Vagina (tissue), 2 donors: Measurements from ENCODE around the gene MAN1A1. TPM values are rescaled to one million over a fixed set of nuclear protein-coding genes. Genes with fewer than 3 reads are reported as not detected.
A peak's percentile ranks its signal among the peaks of the same experiment; 100 is the strongest.

Experiments
- DNase-seq, 2 donors: peaks; one replicate each; pipeline ENCODE4 v3.0.0-alpha.2; 2017; ENCODE audit errors: extremely low spot score in 2 of 2
- H3K27ac ChIP-seq: fragments of 200-600 bp; sonication (generic); one replicate; pipeline ENCODE4 v1.5.1; 2019
- H3K27me3 ChIP-seq: fragments of 200-600 bp; sonication (generic); one replicate; pipeline ENCODE4 v1.5.1; 2019
- H3K36me3 ChIP-seq, 2 donors: fragments of 200-600 bp; sonication (generic); one replicate each; pipeline ENCODE4 v1.5.1; 2017 to 2019
- H3K4me1 ChIP-seq: fragments of 200-600 bp; sonication (generic); one replicate; pipeline ENCODE4 v1.5.1; 2019
- H3K4me3 ChIP-seq, 2 donors: fragments of 200-600 bp; sonication (generic); 1 replicate in 1 of 2; 2 replicates in 1 of 2; pipeline ENCODE4 v1.5.1; 2016 to 2019
- H3K9me3 ChIP-seq: fragments of 200-600 bp; sonication (generic); one replicate; pipeline ENCODE4 v1.5.1; 2019
- POLR2A ChIP-seq, 2 donors: fragments of 450-650 bp; IDR thresholded peaks; one replicate each; pipeline ENCODE4 v1.6.1; 2017; ENCODE audit warnings: antibody characterized with exemption in 2 of 2, mild to moderate bottlenecking in 2 of 2, moderate library complexity in 2 of 2
- POLR2AphosphoS5 ChIP-seq, 2 donors: sonication (generic); formaldehyde crosslinking; IDR thresholded peaks; one replicate each; pipeline ENCODE4 v1.9.0; 2017; ENCODE audit warnings: antibody characterized with exemption in 2 of 2, mild to moderate bottlenecking in 2 of 2, low read depth in 1 of 2; ENCODE audit not compliant: insufficient read depth in 1 of 2
- intact Hi-C: fragments of 100-400 bp; cut with DNase I; formaldehyde crosslinking; loops from one replicate; pipeline ENCODE4 v1.15.1; 2023
- total RNA-seq: library from RNA; depleted of rRNA; stranded (reverse); fragments of >200 nt; gene quantifications from one replicate; pipeline ENCODE4 v1.2.3, GENCODE V29; 2016
- TF ChIP-seq, protein P1 (sequence below), 3 experiments: fragments of 450-650 bp in 2 of 3; fragments of 200-600 bp in 1 of 3; sonication (generic) in 1 of 3; IDR thresholded peaks; one replicate each; pipeline ENCODE4 v1.5.1; 2017 to 2019; ENCODE audit warnings: antibody characterized with exemption in 3 of 3, mild to moderate bottlenecking in 2 of 3, moderate library complexity in 2 of 3

Gene MAN1A1
- total RNA-seq, 1 donor from 2014 or later, result 71.2 TPM

GRCh38 chr6:119262612-119263011 lies 86.9 kb downstream of the MAN1A1 start:
- intact Hi-C loops, result no loop called here
- H3K27me3 ChIP-seq, result no peaks in the 10 kb centered on the region
- no peaks in the 10 kb centered on the region for H3K36me3 ChIP-seq
- H3K27ac ChIP-seq, result no peak overlapping the region
- H3K4me1 ChIP-seq, result peaks cover 6% of the 10 kb centered on the region
- H3K9me3 ChIP-seq, result no peaks in the 10 kb centered on the region
- no peak overlapping the region for H3K4me3 ChIP-seq
- no peak for DNase-seq
- no peak for TF ChIP-seq POLR2A (IDR thresholded peaks at IDR 0.05)
- TF ChIP-seq, protein P1, sequence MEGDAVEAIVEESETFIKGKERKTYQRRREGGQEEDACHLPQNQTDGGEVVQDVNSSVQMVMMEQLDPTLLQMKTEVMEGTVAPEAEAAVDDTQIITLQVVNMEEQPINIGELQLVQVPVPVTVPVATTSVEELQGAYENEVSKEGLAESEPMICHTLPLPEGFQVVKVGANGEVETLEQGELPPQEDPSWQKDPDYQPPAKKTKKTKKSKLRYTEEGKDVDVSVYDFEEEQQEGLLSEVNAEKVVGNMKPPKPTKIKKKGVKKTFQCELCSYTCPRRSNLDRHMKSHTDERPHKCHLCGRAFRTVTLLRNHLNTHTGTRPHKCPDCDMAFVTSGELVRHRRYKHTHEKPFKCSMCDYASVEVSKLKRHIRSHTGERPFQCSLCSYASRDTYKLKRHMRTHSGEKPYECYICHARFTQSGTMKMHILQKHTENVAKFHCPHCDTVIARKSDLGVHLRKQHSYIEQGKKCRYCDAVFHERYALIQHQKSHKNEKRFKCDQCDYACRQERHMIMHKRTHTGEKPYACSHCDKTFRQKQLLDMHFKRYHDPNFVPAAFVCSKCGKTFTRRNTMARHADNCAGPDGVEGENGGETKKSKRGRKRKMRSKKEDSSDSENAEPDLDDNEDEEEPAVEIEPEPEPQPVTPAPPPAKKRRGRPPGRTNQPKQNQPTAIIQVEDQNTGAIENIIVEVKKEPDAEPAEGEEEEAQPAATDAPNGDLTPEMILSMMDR (IDR thresholded peaks at IDR 0.05), result no peak
- TF ChIP-seq POLR2AphosphoS5 (IDR thresholded peaks at IDR 0.05; ENCODE audit: insufficient read depth in 1 of 2, low read depth in 1 of 2), result no peak

- intact Hi-C loops, result no loop called here
- H3K36me3 ChIP-seq, result no peaks in the 10 kb centered on the region
- H3K9me3 ChIP-seq, result no peaks in the 10 kb centered on the region
- no peak for DNase-seq
- no peaks in the 10 kb centered on the region for H3K27me3 ChIP-seq
- TF ChIP-seq POLR2A (IDR thresholded peaks at IDR 0.05), result no peak
- TF ChIP-seq, protein P1 (IDR thresholded peaks at IDR 0.05), result no peak
- no peak for TF ChIP-seq POLR2AphosphoS5 (IDR thresholded peaks at IDR 0.05; ENCODE audit: insufficient read depth in 1 of 2, low read depth in 1 of 2)
- H3K4me1 ChIP-seq, result peaks cover 6% of the 10 kb centered on the region
- H3K4me3 ChIP-seq, result no peak overlapping the region
- peak overlapping the region; percentile 13 for H3K27ac ChIP-seq
Measured at GRCh38 chr6:119261944-119262284, 87.6 kb downstream of the MAN1A1 start.

GRCh38 chr6:119259027-119259426 lies 90.5 kb downstream of the MAN1A1 start:
- Histone ChIP-seq H3K9me3 (no peaks in the 10 kb centered on the region), H3K27me3 (no peaks in the 10 kb centered on the region), H3K36me3 (no peaks in the 10 kb centered on the region), H3K4me1 (peaks cover 6% of the 10 kb centered on the region), H3K27ac (no peak overlapping the region), H3K4me3 (no peak overlapping the region)
- TF ChIP-seq POLR2AphosphoS5 (IDR thresholded peaks at IDR 0.05; ENCODE audit: insufficient read depth in 1 of 2, low read depth in 1 of 2) (no peak), POLR2A (IDR thresholded peaks at IDR 0.05) (no peak)
- TF ChIP-seq, protein P1 (IDR thresholded peaks at IDR 0.05), result no peak
- DNase-seq, result no peak
- intact Hi-C loops, result no loop called here

DNA sequence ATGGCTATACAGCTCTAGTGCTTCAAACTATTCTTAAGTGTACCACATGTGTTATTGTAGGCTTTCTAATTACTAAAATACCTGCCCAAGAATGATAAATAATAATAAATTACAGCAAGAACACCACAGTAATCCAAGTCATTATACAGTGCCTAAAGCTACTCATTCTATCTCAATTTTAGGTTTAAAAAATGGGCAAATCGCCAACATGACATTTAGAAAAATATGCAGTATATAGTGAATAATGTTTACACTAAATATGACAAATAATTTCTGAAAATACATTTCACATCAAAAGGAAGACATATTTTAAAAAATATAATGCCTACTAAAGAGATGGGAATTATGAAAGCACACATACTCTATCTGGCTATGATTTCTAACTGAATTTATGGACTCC lies 91.8 kb downstream of the MAN1A1 start:
- intact Hi-C loops, result no loop called here
- Histone ChIP-seq H3K4me3 (no peak overlapping the region), H3K27me3 (no peaks in the 10 kb centered on the region), H3K4me1 (peaks cover 6% of the 10 kb centered on the region), H3K36me3 (no peaks in the 10 kb centered on the region), H3K27ac (no peak overlapping the region), H3K9me3 (no peaks in the 10 kb centered on the region)
- TF ChIP-seq POLR2A (IDR thresholded peaks at IDR 0.05), result no peak
- TF ChIP-seq, protein P1 (IDR thresholded peaks at IDR 0.05), result no peak
- TF ChIP-seq POLR2AphosphoS5 (IDR thresholded peaks at IDR 0.05; ENCODE audit: insufficient read depth in 1 of 2, low read depth in 1 of 2), result no peak
- DNase-seq, result no peak

- no peaks in the 10 kb centered on the region for H3K27me3 ChIP-seq
- no peak overlapping the region for H3K4me3 ChIP-seq
- TF ChIP-seq, protein P1 (IDR thresholded peaks at IDR 0.05), result no peak
- no peaks in the 10 kb centered on the region for H3K9me3 ChIP-seq
- DNase-seq, result no peak
- no peaks in the 10 kb centered on the region for H3K36me3 ChIP-seq
- H3K27ac ChIP-seq, result no peak overlapping the region
- intact Hi-C loops, result no loop called here
- peaks cover 6% of the 10 kb centered on the region for H3K4me1 ChIP-seq
Measured at GRCh38 chr6:119256978-119257462, 92.5 kb downstream of the MAN1A1 start.
